IMR-90 (cell line): Measurements from ENCODE around the gene TRPM3. TPM values are rescaled to one million over a fixed set of nuclear protein-coding genes. Genes with fewer than 3 reads are reported as not detected.

ENCODE experiments used
- ATAC-seq: fragments of 200-7000 bp; cut with Tn5 transposase; 2 replicates; pipeline ENCODE4 v1.9.1; 2020; ENCODE audit warnings: low read depth, mild to moderate bottlenecking, moderate library complexity
- BruUV-seq: library from RNA; stranded (reverse); fragments of 400-500 nt; replicated peaks from 2 replicates; lab custom pipeline; 2021; lab: Mats Ljungman, UMichigan
- CTCF ChIA-PET: fragments of 300-600 bp; formaldehyde crosslinking; extraction: SDS; loops from one replicate; lab custom pipeline; 2021; ENCODE audit warnings: antibody characterized with exemption; lab: Yijun Ruan, JAX
- POLR2A ChIA-PET: fragments of 300-600 bp; sonication (Branson Sonifier 250); formaldehyde crosslinking; loops from one replicate; lab custom pipeline; 2022; ENCODE audit warnings: antibody characterized with exemption; ENCODE audit not compliant: unreplicated experiment; lab: Charles Lee
- DNase-seq: peaks from one replicate; pipeline ENCODE4 v3.0.0; 2013
- H2AFZ ChIP-seq: replicated peaks from 2 replicates; pipeline ENCODE3; 2013; ENCODE audit warnings: low read length, mild to moderate bottlenecking; ENCODE audit not compliant: poor library complexity
- H2AK5ac ChIP-seq: 2 replicates; pipeline ENCODE4 v1.6.1; 2013; ENCODE audit warnings: low read depth, low read length, inconsistent platforms
- H2AK9ac ChIP-seq: replicated peaks from 2 replicates; pipeline ENCODE3; 2013; ENCODE audit warnings: mild to moderate bottlenecking, low read depth, low read length, moderate library complexity; ENCODE audit not compliant: poor library complexity
- H2BK120ac ChIP-seq: 2 replicates; pipeline ENCODE4 v1.6.1; 2013; ENCODE audit warnings: low read depth, low read length, inconsistent platforms
- H2BK15ac ChIP-seq: 3 replicates; pipeline ENCODE4 v1.6.1; 2013; ENCODE audit warnings: low read depth, low read length, inconsistent platforms
- H2BK20ac ChIP-seq: 2 replicates; pipeline ENCODE4 v1.6.1; 2013; ENCODE audit warnings: low read depth, mild to moderate bottlenecking, inconsistent platforms, low read length, moderate library complexity
- H2BK5ac ChIP-seq: 2 replicates; pipeline ENCODE4 v1.6.1; 2013; ENCODE audit warnings: mild to moderate bottlenecking, low read depth, low read length, inconsistent platforms; ENCODE audit not compliant: poor library complexity, severe bottlenecking
- H3K14ac ChIP-seq: replicated peaks from 2 replicates; pipeline ENCODE4 v1.6.1; 2013; ENCODE audit warnings: low read depth, low read length, inconsistent platforms
- H3K18ac ChIP-seq: 2 replicates; pipeline ENCODE4 v1.6.1; 2013; ENCODE audit warnings: low read depth, low read length, control low read depth
- H3K23ac ChIP-seq: 2 replicates; pipeline ENCODE4 v1.6.1; 2013; ENCODE audit warnings: low read depth, low read length, inconsistent platforms
- H3K27ac ChIP-seq: 2 replicates; pipeline ENCODE4 v1.5.1; 2013; ENCODE audit warnings: mild to moderate bottlenecking, control low read depth, low read length; ENCODE audit not compliant: insufficient read depth
- H3K27me3 ChIP-seq: 2 replicates; pipeline ENCODE4 v1.6.1; 2013; ENCODE audit warnings: low read length; ENCODE audit not compliant: control insufficient read depth, insufficient read depth
- H3K36me3 ChIP-seq: 2 replicates; pipeline ENCODE4 v1.6.1; 2013; ENCODE audit warnings: low read length, mixed read lengths; ENCODE audit not compliant: control insufficient read depth, insufficient read depth
- H3K4ac ChIP-seq: 2 replicates; pipeline ENCODE4 v1.6.1; 2013; ENCODE audit warnings: low read depth, low read length, inconsistent platforms
- H3K4me1 ChIP-seq: 2 replicates; pipeline ENCODE4 v1.6.1; 2013; ENCODE audit warnings: low read length, mixed read lengths; ENCODE audit not compliant: control insufficient read depth, insufficient read depth
- H3K4me2 ChIP-seq: 2 replicates; pipeline ENCODE4 v1.6.1; 2013; ENCODE audit warnings: low read depth, mild to moderate bottlenecking, control low read depth, low read length, moderate library complexity
- H3K4me3 ChIP-seq: 2 replicates; pipeline ENCODE4 v1.5.1; 2013; ENCODE audit warnings: low read depth, mild to moderate bottlenecking, control low read depth, low read length, moderate library complexity; ENCODE audit not compliant: insufficient read depth
- H3K56ac ChIP-seq: 2 replicates; pipeline ENCODE4 v1.6.1; 2013; ENCODE audit warnings: low read length, inconsistent platforms; ENCODE audit not compliant: insufficient read depth; ENCODE audit errors: extremely low read depth
- H3K79me1 ChIP-seq, 2 experiments: 2 replicates each; pipeline ENCODE4 v1.6.1; 2013; ENCODE audit warnings: low read length in 2 of 2, inconsistent platforms in 1 of 2, low read depth in 1 of 2
- H3K9ac ChIP-seq: 2 replicates; pipeline ENCODE4 v1.6.1; 2013; ENCODE audit warnings: low read depth, low read length, control low read depth
- H3K9me1 ChIP-seq: 2 replicates; pipeline ENCODE4 v1.6.1; 2013; ENCODE audit warnings: low read length, inconsistent platforms; ENCODE audit not compliant: insufficient read depth
- H3K9me3 ChIP-seq: 2 replicates; pipeline ENCODE4 v1.6.1; 2013; ENCODE audit warnings: low read length; ENCODE audit not compliant: control insufficient read depth, insufficient read depth
- H4K20me1 ChIP-seq: 2 replicates; pipeline ENCODE4 v1.6.1; 2013; ENCODE audit warnings: low read length, inconsistent platforms; ENCODE audit not compliant: insufficient read depth
- H4K5ac ChIP-seq: 2 replicates; pipeline ENCODE4 v1.6.1; 2013; ENCODE audit warnings: mild to moderate bottlenecking, low read depth, low read length, control low read depth
- H4K8ac ChIP-seq, 2 experiments: 2 replicates each; pipeline ENCODE4 v1.6.1; 2013; ENCODE audit warnings: low read depth in 2 of 2, low read length in 2 of 2, control low read depth in 1 of 2, inconsistent platforms in 1 of 2
- H4K91ac ChIP-seq: 2 replicates; pipeline ENCODE4 v1.6.1; 2013; ENCODE audit warnings: low read depth, low read length, inconsistent platforms; ENCODE audit not compliant: insufficient read depth
- MXI1 ChIP-seq: IDR thresholded peaks from 2 replicates; pipeline ENCODE4 v1.6.1; 2012; ENCODE audit warnings: low read depth, mild to moderate bottlenecking, low read length, moderate library complexity, borderline replicate concordance
- RCOR1 ChIP-seq: IDR thresholded peaks from 2 replicates; pipeline ENCODE4 v1.6.1; 2012; ENCODE audit warnings: mild to moderate bottlenecking, low read length, improper control_type of control experiment; ENCODE audit not compliant: insufficient replicate concordance
- WGBS, 2 experiments: methylation state at CpG; one replicate each; pipeline versions ENCODE4 v1.1.5 to v1.1.7; 2013; ENCODE audit warnings: missing lambda C conversion rate in 2 of 2; ENCODE audit not compliant: insufficient read length in 1 of 2; ENCODE audit errors: extremely low coverage in 2 of 2; 5-methylcytosine and 5-hydroxymethylcytosine counted together
- dilution Hi-C: fragments of 300-500 bp; cut with HindIII; formaldehyde crosslinking; loops from one replicate; pipeline ENCODE4 v1.14.3; 2018; ENCODE audit warnings: low sequenced_read_pairs; ENCODE audit not compliant: unreplicated experiment
- in situ Hi-C: fragments of 300-500 bp; cut with MboI; formaldehyde crosslinking; loops from 3 replicates; pipeline ENCODE4 v1.14.3; 2019; ENCODE audit warnings: low sequenced_read_pairs, inconsistent platforms, mixed read lengths
- intact Hi-C: fragments of 100-400 bp; cut with micrococcal nuclease; formaldehyde crosslinking; loops from 2 replicates; pipeline ENCODE4 v1.10.0; 2022
- polyA plus RNA-seq, 3 experiments: library from polyadenylated mRNA; depleted of rRNA; stranded (reverse); fragments of >200 nt; gene quantifications; 2 replicates each; pipeline ENCODE4 v1.2.3, GENCODE V29; 2012; ENCODE audit warnings: low replicate concordance in 1 of 3
- total RNA-seq: library from RNA; depleted of rRNA; stranded (reverse); fragments of >200 nt; gene quantifications from 2 replicates; pipeline ENCODE4 v1.2.3, GENCODE V29; 2012

Gene TRPM3
- total and polyA plus RNA-seq, 2 of the 4 experiments (the other 2 are of a cell fraction): not detected

- no peak overlapping the region for H3K4ac ChIP-seq
- no peak overlapping the region for H4K8ac ChIP-seq
- ChIA-PET POLR2A (no interaction called here), CTCF (interaction anchor here (0.7 kb wide), 1 partner anchor 175 kb away, joined by 3 read pairs; no protein-coding TSS in a partner anchor)
- no peak overlapping the region for H2BK120ac ChIP-seq
- intact Hi-C loops: no loop called here
- no peak overlapping the region for H2AK5ac ChIP-seq
- H2BK5ac ChIP-seq: no peak overlapping the region
- no peak for TF ChIP-seq MXI1
- TF ChIP-seq RCOR1: no peak
- H4K91ac ChIP-seq: no peak overlapping the region
- no peak overlapping the region for H3K18ac ChIP-seq
- peaks cover 5% of the 10 kb centered on the region for H3K27me3 ChIP-seq
- H4K20me1 ChIP-seq: no peaks in the 10 kb centered on the region
- no peaks in the 10 kb centered on the region for H3K9me3 ChIP-seq
- H3K56ac ChIP-seq: no peak overlapping the region
- H2BK20ac ChIP-seq: no peak overlapping the region
- BruUV-seq: no TSS peak
- no peaks in the 10 kb centered on the region for H3K79me1 ChIP-seq
- no peaks in the 10 kb centered on the region for H3K36me3 ChIP-seq
- in situ Hi-C loops: no loop called here
- H2BK15ac ChIP-seq: no peak overlapping the region
- H3K4me3 ChIP-seq: no peak overlapping the region
- no peak overlapping the region for H2AFZ ChIP-seq
- 53% methylated on average over 5 of the region's 15 CpGs; no CpG with 5 or more reads in 1 of the 2 experiments for WGBS, 2 experiments
- H4K5ac ChIP-seq: no peak overlapping the region
- H3K9me1 ChIP-seq: no peaks in the 10 kb centered on the region
- H3K14ac ChIP-seq: no peak overlapping the region
- no peak overlapping the region for H2AK9ac ChIP-seq
- no peak for DNase-seq
- no peaks in the 10 kb centered on the region for H3K4me1 ChIP-seq
- no peak overlapping the region for H3K27ac ChIP-seq
- H3K23ac ChIP-seq: no peak overlapping the region
- no peak overlapping the region for H3K9ac ChIP-seq
- dilution Hi-C loops: no loop called here
- no peak for ATAC-seq
- no peak overlapping the region for H3K4me2 ChIP-seq
Observed at GRCh38 chr9:70868661-70869652, 252.5 kb downstream of the TRPM3 start.
